ENCODE measurements around the gene DTNB.
A peak's percentile ranks its signal among the peaks of the same experiment; 100 is the strongest.
"Not testable (repeated sequence)": the region's sequence is repeated elsewhere in the genome, so short reads cannot be mapped to it uniquely, and the experiment has no call there.

Gene DTNB

GRCh38 chr2:25535411-25536289 is 137.7 kb downstream of the DTNB start:
- H3K27ac Mint-ChIP-seq, H3K4me1 Mint-ChIP-seq, H3K36me3 Mint-ChIP-seq, H3K9me3 Mint-ChIP-seq, H3K27me3 Mint-ChIP-seq, ATAC-seq, H3K4me3 Mint-ChIP-seq: not testable (repeated sequence)

- not testable (repeated sequence) for H3K4me3 Mint-ChIP-seq, H3K36me3 Mint-ChIP-seq, H3K4me1 Mint-ChIP-seq, ATAC-seq, H3K9me3 Mint-ChIP-seq, H3K27ac Mint-ChIP-seq, H3K27me3 Mint-ChIP-seq
Observed at GRCh38 chr2:25534937-25535336, 138.4 kb downstream of the DTNB start.

DNA sequence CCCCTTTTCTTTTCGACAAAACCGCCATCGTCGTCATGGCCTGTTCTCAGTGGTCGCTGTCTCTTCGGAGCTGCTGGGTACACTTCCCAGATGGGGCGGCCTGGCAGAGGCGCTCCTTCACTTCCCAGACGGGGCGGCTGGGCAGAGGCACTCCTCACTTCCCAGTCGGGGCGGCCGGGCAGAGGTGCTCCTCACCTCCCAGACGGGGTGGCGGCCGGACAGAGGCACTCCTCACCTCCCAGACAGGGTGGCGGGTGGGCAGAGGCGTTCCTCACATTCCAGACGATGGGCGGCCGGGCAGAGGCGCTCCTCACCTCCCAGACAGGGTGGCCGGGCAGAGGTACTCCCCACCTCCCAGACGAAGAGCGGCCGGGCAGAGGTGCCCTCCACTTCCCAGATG is 138.9 kb downstream of the DTNB start:
- Mint-ChIP-seq H3K27me3 (no peaks in the 10 kb centered on the region), H3K4me1 (no peaks in the 10 kb centered on the region), H3K9me3 (no peaks in the 10 kb centered on the region), H3K36me3 (no peaks in the 10 kb centered on the region), H3K27ac (no peak overlapping the region), H3K4me3 (no peak overlapping the region)
- no peak for ATAC-seq

DNA sequence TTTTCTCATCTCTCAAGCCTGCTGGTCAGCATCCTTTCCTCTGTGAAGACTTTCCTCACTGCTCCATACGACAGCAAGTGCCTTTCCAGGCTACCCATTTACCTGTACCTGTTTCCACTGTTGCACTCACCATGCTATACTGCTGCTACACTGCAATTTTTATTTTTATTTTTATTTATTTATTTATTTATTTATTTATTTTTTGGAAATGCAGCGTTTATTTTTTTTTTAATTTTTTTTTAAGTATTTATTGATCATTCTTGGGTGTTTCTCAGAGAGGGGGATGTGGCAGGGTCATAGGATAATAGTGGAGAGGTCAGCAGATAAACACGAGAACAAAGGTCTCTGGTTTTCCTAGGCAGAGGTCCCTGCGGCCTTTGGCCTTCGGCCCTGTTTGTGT is 139.6 kb downstream of the DTNB start:
- not testable (repeated sequence) for H3K27ac Mint-ChIP-seq, H3K4me3 Mint-ChIP-seq, H3K4me1 Mint-ChIP-seq, H3K9me3 Mint-ChIP-seq, H3K36me3 Mint-ChIP-seq, ATAC-seq, H3K27me3 Mint-ChIP-seq

DNA sequence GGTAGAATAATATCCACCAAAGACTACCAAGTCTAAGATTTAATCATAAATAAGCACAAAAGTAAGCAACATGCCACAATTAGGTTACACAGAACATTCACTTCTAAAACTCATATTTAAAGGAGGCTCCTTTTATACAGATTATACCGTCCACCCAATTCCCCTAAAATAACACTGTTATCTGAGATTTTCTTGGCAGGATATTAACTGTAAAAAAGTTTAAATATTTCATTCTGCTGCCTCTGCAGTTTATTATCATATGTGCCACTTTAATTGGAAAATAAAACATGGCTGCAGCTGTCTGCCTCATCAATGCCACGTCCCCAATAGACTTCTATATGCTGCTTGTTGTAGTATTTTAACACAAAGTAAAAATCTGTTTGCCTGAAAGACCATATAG is 140.9 kb downstream of the DTNB start:
- no peaks in the 10 kb centered on the region for H3K9me3 Mint-ChIP-seq
- ATAC-seq: no peak
- no peaks in the 10 kb centered on the region for H3K36me3 Mint-ChIP-seq
- H3K4me1 Mint-ChIP-seq: no peaks in the 10 kb centered on the region
- no peak overlapping the region for H3K27ac Mint-ChIP-seq
- no peak overlapping the region for H3K4me3 Mint-ChIP-seq
- H3K27me3 Mint-ChIP-seq: no peaks in the 10 kb centered on the region

GRCh38 chr2:25529034-25529433 is 144.3 kb downstream of the DTNB start:
- no peak for ATAC-seq
- Mint-ChIP-seq H3K9me3 (no peaks in the 10 kb centered on the region), H3K27ac (no peak overlapping the region), H3K4me1 (no peaks in the 10 kb centered on the region), H3K27me3 (no peaks in the 10 kb centered on the region), H3K4me3 (no peak overlapping the region), H3K36me3 (no peaks in the 10 kb centered on the region)

DNA sequence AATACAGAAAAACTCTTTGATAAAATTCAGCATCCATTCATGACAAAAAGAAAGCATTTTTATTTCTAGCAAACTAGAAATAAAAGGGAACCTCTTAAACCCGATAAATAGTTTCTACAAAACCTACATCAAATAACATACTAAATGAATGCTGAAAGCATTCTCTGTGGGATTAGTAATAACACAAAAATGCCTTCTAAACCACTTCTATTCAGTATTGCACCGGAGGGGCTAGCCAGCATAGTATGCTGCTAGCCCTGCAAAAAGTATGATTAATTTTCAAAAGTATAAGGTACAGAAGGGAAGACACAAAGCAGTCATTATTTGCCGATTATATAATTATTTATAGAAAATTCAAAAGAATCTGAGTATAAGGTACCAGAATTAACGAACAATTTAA is 145.2 kb downstream of the DTNB start:
- H3K27ac Mint-ChIP-seq: no peak overlapping the region
- no peak overlapping the region for H3K4me3 Mint-ChIP-seq
- ATAC-seq: no peak
- H3K27me3 Mint-ChIP-seq: no peaks in the 10 kb centered on the region
- no peaks in the 10 kb centered on the region for H3K9me3 Mint-ChIP-seq
- no peaks in the 10 kb centered on the region for H3K36me3 Mint-ChIP-seq
- no peaks in the 10 kb centered on the region for H3K4me1 Mint-ChIP-seq

DNA sequence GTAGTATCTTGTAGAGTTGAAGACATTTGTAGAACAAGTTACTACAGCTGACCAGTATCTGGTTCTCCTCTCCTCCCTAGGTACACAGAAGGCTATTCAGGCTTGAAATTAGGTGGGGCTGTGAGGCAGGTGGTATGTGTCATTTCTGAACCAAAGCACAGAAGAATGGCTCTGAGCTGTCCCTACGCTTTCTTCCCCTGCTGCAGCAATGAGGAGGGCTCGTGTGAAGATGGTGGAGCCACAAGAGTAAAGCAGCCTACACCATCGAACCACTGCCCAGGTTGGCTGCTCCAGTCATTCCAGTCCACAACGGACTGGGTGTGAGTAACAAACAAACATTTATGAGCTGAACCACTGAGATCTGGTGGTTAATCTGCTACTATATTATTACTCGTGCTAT is 148.9 kb downstream of the DTNB start:
- no peak overlapping the region for H3K4me3 Mint-ChIP-seq
- no peaks in the 10 kb centered on the region for H3K36me3 Mint-ChIP-seq
- H3K27me3 Mint-ChIP-seq: no peaks in the 10 kb centered on the region
- no peak overlapping the region for H3K27ac Mint-ChIP-seq
- H3K9me3 Mint-ChIP-seq: no peaks in the 10 kb centered on the region
- ATAC-seq: no peak
- peaks cover 9% of the 10 kb centered on the region for H3K4me1 Mint-ChIP-seq

- no peak for ATAC-seq
- H3K9me3 Mint-ChIP-seq: no peaks in the 10 kb centered on the region
- H3K27me3 Mint-ChIP-seq: no peaks in the 10 kb centered on the region
- no peak overlapping the region for H3K27ac Mint-ChIP-seq
- no peak overlapping the region for H3K4me3 Mint-ChIP-seq
- H3K36me3 Mint-ChIP-seq: no peaks in the 10 kb centered on the region
- peaks cover 15% of the 10 kb centered on the region for H3K4me1 Mint-ChIP-seq
Observed at GRCh38 chr2:25523060-25523459, 150.3 kb downstream of the DTNB start.

GRCh38 chr2:25521665-25522387 is 151.6 kb downstream of the DTNB start:
- Mint-ChIP-seq H3K9me3 (no peaks in the 10 kb centered on the region), H3K27ac (peak overlapping the region; percentile 48), H3K27me3 (no peaks in the 10 kb centered on the region), H3K4me3 (no peak overlapping the region), H3K36me3 (no peaks in the 10 kb centered on the region), H3K4me1 (peaks cover 25% of the 10 kb centered on the region)
- ATAC-seq: peak; percentile 85

DNA sequence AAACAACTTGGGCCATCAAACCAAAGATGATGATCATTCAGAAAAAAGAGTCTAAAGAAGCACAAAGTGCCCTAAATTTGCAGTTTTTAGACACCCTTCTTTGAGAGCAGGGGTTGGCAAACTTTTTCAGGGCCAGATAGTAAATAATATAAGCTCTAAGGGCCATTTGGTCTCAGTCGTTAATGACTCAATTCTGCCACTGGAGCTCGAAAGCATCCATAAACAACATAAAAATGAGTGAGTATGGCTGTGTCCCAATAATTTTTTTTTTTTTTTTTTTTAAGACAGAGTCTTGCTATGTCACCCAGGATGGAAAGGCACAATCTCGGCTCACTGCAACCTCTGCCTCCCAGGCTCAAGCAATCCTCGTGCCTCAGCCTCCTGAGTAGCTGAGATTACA is 152.3 kb downstream of the DTNB start:
- Mint-ChIP-seq H3K4me1 (peaks cover 27% of the 10 kb centered on the region), H3K27me3 (no peaks in the 10 kb centered on the region), H3K36me3 (no peaks in the 10 kb centered on the region), H3K27ac (peak overlapping the region; percentile 48), H3K4me3 (no peak overlapping the region), H3K9me3 (no peaks in the 10 kb centered on the region)
- ATAC-seq: no peak

- no peak overlapping the region for H3K27ac Mint-ChIP-seq
- peaks cover 49% of the 10 kb centered on the region for H3K4me1 Mint-ChIP-seq
- no peak overlapping the region for H3K4me3 Mint-ChIP-seq
- no peaks in the 10 kb centered on the region for H3K27me3 Mint-ChIP-seq
- no peak for ATAC-seq
- no peaks in the 10 kb centered on the region for H3K9me3 Mint-ChIP-seq
- no peaks in the 10 kb centered on the region for H3K36me3 Mint-ChIP-seq
Observed at GRCh38 chr2:25517701-25518100, 155.7 kb downstream of the DTNB start.

- no peaks in the 10 kb centered on the region for H3K27me3 Mint-ChIP-seq
- no peak for ATAC-seq
Observed at GRCh38 chr2:25514043-25514637, 159.2 kb downstream of the DTNB start.

DNA sequence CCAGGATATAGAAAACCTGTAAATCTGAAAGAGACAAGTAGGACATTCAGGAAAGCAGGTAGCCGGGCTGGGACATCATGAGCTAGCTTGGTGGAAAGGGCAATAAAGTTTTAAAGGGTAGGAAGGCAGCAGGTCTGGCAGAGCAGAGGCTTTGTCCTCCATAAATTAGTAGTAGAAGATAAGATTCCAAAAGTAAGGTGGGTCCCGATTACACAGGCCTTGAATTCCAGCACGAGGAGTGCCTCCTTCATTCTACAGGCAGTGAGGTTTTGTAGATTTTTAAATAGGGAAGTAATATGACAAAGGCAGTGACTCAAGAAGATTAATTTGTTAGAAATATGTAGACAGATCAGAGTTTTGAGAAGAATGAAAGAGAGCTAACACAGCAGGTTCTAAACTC is 160.7 kb downstream of the DTNB start:
- Mint-ChIP-seq H3K9me3 (no peaks in the 10 kb centered on the region), H3K4me1 (peaks cover 37% of the 10 kb centered on the region), H3K4me3 (no peak overlapping the region), H3K27ac (peak overlapping the region; percentile 47), H3K27me3 (no peaks in the 10 kb centered on the region), H3K36me3 (peaks cover under 1% of the 10 kb centered on the region)
- ATAC-seq: no peak

More at GRCh38 chr2:25514043-25514637, 159.2 kb downstream of the DTNB start:
- H3K27ac Mint-ChIP-seq: peak overlapping the region; percentile 47
- no peaks in the 10 kb centered on the region for H3K9me3 Mint-ChIP-seq
- no peak overlapping the region for H3K4me3 Mint-ChIP-seq
- peaks cover 45% of the 10 kb centered on the region for H3K4me1 Mint-ChIP-seq
- H3K36me3 Mint-ChIP-seq: no peaks in the 10 kb centered on the region

GRCh38 chr2:25506226-25506625 is 167.2 kb downstream of the DTNB start:
- Mint-ChIP-seq H3K27ac (no peak overlapping the region), H3K4me1 (no peaks in the 10 kb centered on the region), H3K27me3 (no peaks in the 10 kb centered on the region), H3K36me3 (peaks cover 6% of the 10 kb centered on the region), H3K4me3 (no peak overlapping the region), H3K9me3 (no peaks in the 10 kb centered on the region)
- ATAC-seq: no peak

DNA sequence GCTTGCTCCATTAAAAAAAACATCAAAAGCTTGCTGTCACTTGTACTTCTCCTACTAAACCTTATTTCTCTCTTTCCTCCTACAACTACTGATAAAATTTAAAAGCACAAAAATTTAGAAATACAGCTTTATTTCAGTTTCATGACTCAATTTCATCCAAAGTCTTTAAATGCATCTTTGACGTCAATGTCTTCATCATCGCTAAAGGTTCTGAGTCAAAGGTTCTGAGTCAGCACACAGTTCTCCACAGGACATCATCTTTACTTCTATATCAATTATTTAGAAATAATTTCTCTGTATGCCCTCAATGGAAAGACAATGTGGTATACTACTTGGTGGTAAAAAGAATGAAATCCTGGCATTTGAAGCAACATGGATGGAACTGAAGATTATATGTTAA is 167.8 kb downstream of the DTNB start:
- Mint-ChIP-seq H3K4me1 (no peaks in the 10 kb centered on the region), H3K27me3 (no peaks in the 10 kb centered on the region), H3K4me3 (no peak overlapping the region), H3K9me3 (no peaks in the 10 kb centered on the region), H3K27ac (no peak overlapping the region), H3K36me3 (peaks cover 6% of the 10 kb centered on the region)
- no peak for ATAC-seq
